Measurements from ENCODE around the gene FGD4.

Gene FGD4

DNA sequence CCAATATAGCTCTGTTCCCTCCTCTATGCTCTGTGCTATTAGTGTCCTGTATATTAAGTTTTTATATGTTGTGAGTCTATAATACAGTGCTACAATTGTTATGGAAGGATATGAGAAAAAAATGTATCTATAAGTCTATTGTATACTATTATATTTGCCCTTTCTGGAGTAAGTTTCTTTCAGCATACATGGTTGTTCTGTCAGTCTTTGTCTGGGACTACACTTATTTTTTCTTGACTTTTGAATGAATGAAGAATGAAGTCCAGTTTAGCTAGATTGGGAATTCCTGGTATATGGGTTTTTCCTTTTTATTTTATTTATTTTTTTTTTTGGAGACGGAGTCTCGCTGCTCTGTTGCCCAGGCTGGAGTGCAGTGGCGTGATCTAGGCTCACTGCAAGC lies 203.7 kb downstream of the FGD4 start:
- no peak overlapping the region for H3K27ac ChIP-seq (replicated peaks; ENCODE audit: low read length)
- no peak overlapping the region for H3K4ac ChIP-seq (ENCODE audit: low read length)
- no peak overlapping the region for H2BK5ac ChIP-seq (ENCODE audit: low read length)
- H3K27me3 ChIP-seq (ENCODE audit: control insufficient read depth in 3 of 3, insufficient read depth in 3 of 3, low read depth in 1 of 3, low read length in 3 of 3): no peaks in the 10 kb centered on the region
- H2AK5ac ChIP-seq (ENCODE audit: low read depth, low read length): no peak overlapping the region
- DNase-seq (ENCODE audit: low spot score): no peak
- no peaks in the 10 kb centered on the region for H3K79me1 ChIP-seq (ENCODE audit: low read depth, low read length)
- H3K9ac ChIP-seq (ENCODE audit: low read depth, low read length, poor library complexity): no peak overlapping the region
- H3K4me2 ChIP-seq (ENCODE audit: insufficient read depth, low read length, poor library complexity, severe bottlenecking): no peak overlapping the region
- no peak overlapping the region for H2BK120ac ChIP-seq (ENCODE audit: low read depth, low read length)
- H2AFZ ChIP-seq (ENCODE audit: low read length): no peak overlapping the region
- no peak overlapping the region for H3K23ac ChIP-seq (ENCODE audit: low read depth, low read length, poor library complexity)
- no peak overlapping the region for H2BK15ac ChIP-seq (ENCODE audit: low read length)
- H4K8ac ChIP-seq (ENCODE audit: low read depth, low read length): no peak overlapping the region
- WGBS, 2 donors (ENCODE audit: extremely low coverage in 2 of 2, insufficient read length in 2 of 2, insufficient replicate concordance in 1 of 2): no CpG with 5 or more reads among the region's 3 CpGs
- no peak overlapping the region for H3K4me3 ChIP-seq (ENCODE audit: low read length in 2 of 2)
- no peak overlapping the region for H2BK12ac ChIP-seq (ENCODE audit: low read length)
- H3K9me3 ChIP-seq (replicated peaks in 1 of 2; ENCODE audit: control insufficient read depth in 2 of 2, insufficient read depth in 1 of 2, low read depth in 1 of 2, low read length in 2 of 2): peaks cover 0 to 5% of the 10 kb centered on the region in 2 donors
- no peaks in the 10 kb centered on the region for H3K4me1 ChIP-seq (ENCODE audit: control insufficient read depth in 2 of 2, insufficient read depth in 1 of 2, low read depth in 1 of 2, low read length in 2 of 2)
- H4K91ac ChIP-seq (ENCODE audit: low read depth, low read length, poor library complexity): no peak overlapping the region
- no peak overlapping the region for H3K18ac ChIP-seq (ENCODE audit: low read length)
- H3K36me3 ChIP-seq (replicated peaks in 1 of 2; ENCODE audit: control insufficient read depth in 2 of 2, insufficient read depth in 2 of 2, low read length in 2 of 2): peaks cover 8 to 92% of the 10 kb centered on the region in 2 donors
- no peak overlapping the region for H3K14ac ChIP-seq (ENCODE audit: low read length)

DNA sequence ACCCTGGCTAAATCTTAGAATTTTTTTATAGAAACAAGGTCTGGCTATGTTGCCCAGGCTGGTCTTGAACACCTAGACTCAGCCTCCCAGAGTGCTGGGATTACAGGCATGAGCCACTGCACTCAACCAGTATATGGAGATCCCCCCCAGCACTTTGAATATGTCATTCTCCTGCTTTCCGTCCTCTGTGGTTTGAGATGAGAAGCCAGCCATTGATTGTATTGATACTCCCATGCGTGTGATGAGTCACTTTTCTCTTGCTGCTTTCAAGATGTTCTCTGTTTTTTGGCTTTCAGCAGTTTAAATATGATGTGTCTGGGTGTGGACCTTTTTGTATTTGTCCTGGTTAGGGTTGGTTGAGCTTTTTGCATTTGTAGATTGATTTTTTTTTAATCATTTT lies 204.5 kb downstream of the FGD4 start:
- Histone ChIP-seq H3K9me3 (replicated peaks in 1 of 2; ENCODE audit: control insufficient read depth in 2 of 2, insufficient read depth in 1 of 2, low read depth in 1 of 2, low read length in 2 of 2) (peaks cover 0 to under 1% of the 10 kb centered on the region in 2 donors), H3K9ac (ENCODE audit: low read depth, low read length, poor library complexity) (no peak overlapping the region), H3K4me1 (ENCODE audit: control insufficient read depth in 2 of 2, insufficient read depth in 1 of 2, low read depth in 1 of 2, low read length in 2 of 2) (no peaks in the 10 kb centered on the region), H3K27ac (replicated peaks; ENCODE audit: low read length) (no peak overlapping the region), H4K91ac (ENCODE audit: low read depth, low read length, poor library complexity) (no peak overlapping the region), H3K4ac (ENCODE audit: low read length) (no peak overlapping the region), H2BK12ac (ENCODE audit: low read length) (no peak overlapping the region), H2AK5ac (ENCODE audit: low read depth, low read length) (no peak overlapping the region), H3K23ac (ENCODE audit: low read depth, low read length, poor library complexity) (no peak overlapping the region), H3K79me1 (ENCODE audit: low read depth, low read length) (no peaks in the 10 kb centered on the region), H3K18ac (ENCODE audit: low read length) (peak overlapping the region; percentile 44), H2AFZ (ENCODE audit: low read length) (no peak overlapping the region), H4K8ac (ENCODE audit: low read depth, low read length) (no peak overlapping the region), H3K4me2 (ENCODE audit: insufficient read depth, low read length, poor library complexity, severe bottlenecking) (no peak overlapping the region), H2BK15ac (ENCODE audit: low read length) (no peak overlapping the region), H3K14ac (ENCODE audit: low read length) (no peak overlapping the region), H3K4me3 (ENCODE audit: low read length in 2 of 2) (no peak overlapping the region), H2BK5ac (ENCODE audit: low read length) (no peak overlapping the region), H3K27me3 (ENCODE audit: control insufficient read depth in 3 of 3, insufficient read depth in 3 of 3, low read depth in 1 of 3, low read length in 3 of 3) (no peaks in the 10 kb centered on the region), H3K36me3 (replicated peaks in 1 of 2; ENCODE audit: control insufficient read depth in 2 of 2, insufficient read depth in 2 of 2, low read length in 2 of 2) (peaks cover 9 to 91% of the 10 kb centered on the region in 2 donors), H2BK120ac (ENCODE audit: low read depth, low read length) (no peak overlapping the region)
- no CpG with 5 or more reads among the region's 2 CpGs for WGBS, 2 donors (ENCODE audit: extremely low coverage in 2 of 2, insufficient read length in 2 of 2, insufficient replicate concordance in 1 of 2)
- DNase-seq (ENCODE audit: low spot score): no peak

DNA sequence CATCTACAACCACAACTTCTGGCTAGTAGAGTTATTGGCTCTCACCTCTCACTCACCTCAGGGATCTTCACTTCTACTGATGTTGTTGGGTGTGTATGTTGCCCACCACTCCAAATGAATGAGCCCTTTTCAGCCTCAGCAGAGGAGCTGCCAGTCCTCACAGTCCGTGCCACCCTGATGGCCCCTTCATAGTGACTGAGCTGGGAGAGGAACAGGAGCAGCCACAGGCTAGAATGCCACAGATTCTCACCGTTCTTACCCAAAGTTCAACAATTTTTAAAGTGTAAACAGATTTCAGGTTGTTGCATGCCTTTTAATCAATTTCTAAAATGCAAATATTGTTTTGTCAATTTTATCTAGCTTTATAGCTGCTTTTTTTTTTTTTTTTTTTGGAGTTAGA lies 205.2 kb downstream of the FGD4 start:
- Histone ChIP-seq H3K4ac (ENCODE audit: low read length) (no peak overlapping the region), H3K4me3 (ENCODE audit: low read length in 2 of 2) (no peak overlapping the region), H3K4me2 (ENCODE audit: insufficient read depth, low read length, poor library complexity, severe bottlenecking) (no peak overlapping the region), H3K14ac (ENCODE audit: low read length) (no peak overlapping the region), H3K9me3 (replicated peaks in 1 of 2; ENCODE audit: control insufficient read depth in 2 of 2, insufficient read depth in 1 of 2, low read depth in 1 of 2, low read length in 2 of 2) (no peaks in the 10 kb centered on the region), H4K91ac (ENCODE audit: low read depth, low read length, poor library complexity) (no peak overlapping the region), H2AK5ac (ENCODE audit: low read depth, low read length) (no peak overlapping the region), H3K23ac (ENCODE audit: low read depth, low read length, poor library complexity) (no peak overlapping the region), H2BK12ac (ENCODE audit: low read length) (no peak overlapping the region), H3K9ac (ENCODE audit: low read depth, low read length, poor library complexity) (no peak overlapping the region), H2BK5ac (ENCODE audit: low read length) (no peak overlapping the region), H3K27ac (replicated peaks; ENCODE audit: low read length) (no peak overlapping the region), H4K8ac (ENCODE audit: low read depth, low read length) (no peak overlapping the region), H3K27me3 (ENCODE audit: control insufficient read depth in 3 of 3, insufficient read depth in 3 of 3, low read depth in 1 of 3, low read length in 3 of 3) (no peaks in the 10 kb centered on the region), H3K79me1 (ENCODE audit: low read depth, low read length) (no peaks in the 10 kb centered on the region), H2AFZ (ENCODE audit: low read length) (no peak overlapping the region), H2BK120ac (ENCODE audit: low read depth, low read length) (no peak overlapping the region), H3K4me1 (ENCODE audit: control insufficient read depth in 2 of 2, insufficient read depth in 1 of 2, low read depth in 1 of 2, low read length in 2 of 2) (peaks cover 0 to 2% of the 10 kb centered on the region in 2 donors), H3K36me3 (replicated peaks in 1 of 2; ENCODE audit: control insufficient read depth in 2 of 2, insufficient read depth in 2 of 2, low read length in 2 of 2) (peaks cover 11 to 96% of the 10 kb centered on the region in 2 donors), H3K18ac (ENCODE audit: low read length) (no peak overlapping the region), H2BK15ac (ENCODE audit: low read length) (no peak overlapping the region)
- no CpG with 5 or more reads among the region's 2 CpGs for WGBS, 2 donors (ENCODE audit: extremely low coverage in 2 of 2, insufficient read length in 2 of 2, insufficient replicate concordance in 1 of 2)
- DNase-seq (ENCODE audit: low spot score): no peak

DNA sequence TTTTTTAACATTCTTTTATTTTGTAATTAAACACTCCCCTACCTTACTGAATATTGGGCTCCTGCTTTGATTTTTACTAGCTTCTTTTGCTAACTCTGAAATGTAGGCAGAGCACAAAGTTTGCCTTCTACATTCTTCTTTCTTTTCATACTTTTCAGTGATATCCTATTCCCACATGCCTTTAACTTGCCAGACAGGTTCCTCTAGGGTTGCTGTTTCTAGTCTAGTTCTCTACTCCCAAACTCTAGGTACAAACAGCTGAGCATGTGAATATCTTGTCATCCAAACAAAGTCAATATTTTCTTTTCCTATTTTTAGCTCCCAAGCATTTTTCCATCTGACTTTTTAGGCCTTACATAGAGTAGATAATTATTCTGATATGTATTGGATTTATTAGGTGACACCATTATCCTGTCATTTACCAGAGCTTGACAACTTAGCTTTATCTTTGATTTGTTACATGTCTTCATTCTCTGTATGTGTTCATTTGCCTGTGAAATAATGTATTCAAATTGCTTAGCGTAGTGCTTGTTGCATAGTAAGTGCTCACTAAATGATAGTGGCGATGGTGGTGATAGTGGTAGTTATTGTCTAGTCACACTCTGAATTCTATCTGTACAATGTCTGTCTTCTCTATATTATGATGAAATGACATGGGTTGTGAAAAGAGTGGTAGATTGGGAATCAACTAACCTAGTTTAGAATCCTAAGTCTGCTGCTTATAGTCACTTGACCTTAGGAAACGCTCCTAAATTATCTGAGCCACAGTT lies 206.2 kb downstream of the FGD4 start:
- Histone ChIP-seq H3K9ac (ENCODE audit: low read depth, low read length, poor library complexity) (no peak overlapping the region), H3K4me2 (ENCODE audit: insufficient read depth, low read length, poor library complexity, severe bottlenecking) (no peak overlapping the region), H2BK15ac (ENCODE audit: low read length) (no peak overlapping the region), H4K91ac (ENCODE audit: low read depth, low read length, poor library complexity) (no peak overlapping the region), H3K14ac (ENCODE audit: low read length) (no peak overlapping the region), H4K8ac (ENCODE audit: low read depth, low read length) (no peak overlapping the region), H2AK5ac (ENCODE audit: low read depth, low read length) (no peak overlapping the region), H2BK12ac (ENCODE audit: low read length) (no peak overlapping the region), H3K4me1 (ENCODE audit: control insufficient read depth in 2 of 2, insufficient read depth in 1 of 2, low read depth in 1 of 2, low read length in 2 of 2) (peaks cover 0 to 2% of the 10 kb centered on the region in 2 donors), H3K36me3 (replicated peaks in 1 of 2; ENCODE audit: control insufficient read depth in 2 of 2, insufficient read depth in 2 of 2, low read length in 2 of 2) (peaks cover 11 to 96% of the 10 kb centered on the region in 2 donors), H3K4ac (ENCODE audit: low read length) (no peak overlapping the region), H3K27ac (replicated peaks; ENCODE audit: low read length) (no peak overlapping the region), H2BK5ac (ENCODE audit: low read length) (no peak overlapping the region), H3K27me3 (ENCODE audit: control insufficient read depth in 3 of 3, insufficient read depth in 3 of 3, low read depth in 1 of 3, low read length in 3 of 3) (no peaks in the 10 kb centered on the region), H2AFZ (ENCODE audit: low read length) (no peak overlapping the region), H2BK120ac (ENCODE audit: low read depth, low read length) (no peak overlapping the region), H3K79me1 (ENCODE audit: low read depth, low read length) (no peaks in the 10 kb centered on the region), H3K9me3 (replicated peaks in 1 of 2; ENCODE audit: control insufficient read depth in 2 of 2, insufficient read depth in 1 of 2, low read depth in 1 of 2, low read length in 2 of 2) (no peaks in the 10 kb centered on the region), H3K18ac (ENCODE audit: low read length) (no peak overlapping the region), H3K4me3 (ENCODE audit: low read length in 2 of 2) (no peak overlapping the region), H3K23ac (ENCODE audit: low read depth, low read length, poor library complexity) (no peak overlapping the region)
- no peak for DNase-seq (ENCODE audit: low spot score)
- WGBS, 2 donors (ENCODE audit: extremely low coverage in 2 of 2, insufficient read length in 2 of 2, insufficient replicate concordance in 1 of 2): no CpG with 5 or more reads among the region's 3 CpGs

All from neuronal stem cell (in vitro differentiated cells).